Central memory CD8-positive, alpha-beta T cell (primary cell): ENCODE measurements around the gene FAM3B.

Source experiments
- ATAC-seq: fragments of 150-1000 bp; cut with Tn5 transposase; replicated peaks from 2 replicates; pipeline ENCODE4 v1.10.0; 2022; ENCODE audit warnings: mild to moderate bottlenecking, moderate FRiP score, moderate number of reproducible peaks; ENCODE audit not compliant: poor library complexity, severe bottlenecking; ENCODE audit errors: extremely low read depth
- DNase-seq, 2 donors: peaks; one replicate each; pipeline ENCODE4 v3.0.0; 2021; ENCODE audit warnings: low spot score in 2 of 2
- H3K27ac Mint-ChIP-seq: one replicate; pipeline ENCODE4 v1.8.0; 2022; ENCODE audit warnings: low read depth, mild to moderate bottlenecking, moderate library complexity, mixed read lengths
- H3K27me3 Mint-ChIP-seq: one replicate; pipeline ENCODE4 v1.8.0; 2022; ENCODE audit warnings: mixed read lengths
- H3K36me3 Mint-ChIP-seq: one replicate; pipeline ENCODE4 v1.8.0; 2022; ENCODE audit warnings: mild to moderate bottlenecking, moderate library complexity, mixed read lengths; ENCODE audit not compliant: insufficient read depth
- H3K4me1 Mint-ChIP-seq: one replicate; pipeline ENCODE4 v1.8.0; 2022; ENCODE audit warnings: mixed read lengths
- H3K4me3 Mint-ChIP-seq: one replicate; pipeline ENCODE4 v1.8.0; 2022; ENCODE audit warnings: mild to moderate bottlenecking, moderate library complexity, mixed read lengths
- H3K9me3 Mint-ChIP-seq: one replicate; pipeline ENCODE4 v1.8.0; 2022; ENCODE audit warnings: mixed read lengths

FAM3B gene

DNA sequence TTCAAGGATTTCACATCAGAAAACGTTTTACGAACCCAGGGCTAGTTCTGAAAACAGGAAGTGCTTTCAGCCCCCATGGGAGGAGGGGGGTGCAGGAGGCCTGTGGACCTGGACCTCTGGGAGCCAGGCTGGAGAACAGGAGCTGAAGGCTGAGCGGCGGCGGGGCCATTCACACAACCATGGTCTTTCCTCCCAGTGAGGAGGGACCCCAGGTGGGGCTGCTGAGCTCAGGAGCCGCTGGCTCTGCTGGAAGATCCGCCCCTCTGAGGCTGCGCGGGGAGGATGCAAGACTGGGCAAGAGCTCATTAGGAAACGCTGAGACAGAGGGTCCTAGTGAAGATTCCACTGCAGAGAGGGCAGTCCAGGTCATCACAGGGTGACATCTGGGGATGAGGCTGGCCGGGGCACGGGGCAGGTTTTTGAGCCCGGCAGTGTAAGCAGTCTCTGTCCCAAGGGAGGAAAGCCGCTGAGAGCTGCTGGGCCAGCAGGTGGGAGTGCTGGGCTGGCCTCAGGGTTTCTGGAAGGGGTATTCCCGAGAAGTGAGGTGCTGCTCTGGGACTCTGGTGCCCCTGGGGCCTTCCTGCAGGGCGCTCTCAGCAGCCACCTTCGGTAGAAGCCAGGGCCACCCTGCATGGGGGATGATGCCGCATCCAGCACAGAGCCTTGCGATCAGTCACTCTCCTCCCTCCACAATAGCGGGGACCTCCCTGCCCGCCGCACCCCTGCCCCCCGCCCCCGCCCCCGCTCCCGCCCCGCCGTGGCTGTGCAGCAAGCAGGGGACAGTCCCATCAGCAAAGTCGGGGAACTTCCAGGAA, 52.7 kb downstream of the FAM3B start:
- Mint-ChIP-seq H3K4me1 (peaks cover 57% of the 10 kb centered on the region), H3K27me3 (no peaks in the 10 kb centered on the region), H3K36me3 (peaks cover 19% of the 10 kb centered on the region), H3K27ac (peak overlapping the region; percentile 70), H3K4me3 (peak overlapping the region; percentile 83), H3K9me3 (no peaks in the 10 kb centered on the region)
- DNase-seq (no peak), ATAC-seq (peak; percentile 73)

DNA sequence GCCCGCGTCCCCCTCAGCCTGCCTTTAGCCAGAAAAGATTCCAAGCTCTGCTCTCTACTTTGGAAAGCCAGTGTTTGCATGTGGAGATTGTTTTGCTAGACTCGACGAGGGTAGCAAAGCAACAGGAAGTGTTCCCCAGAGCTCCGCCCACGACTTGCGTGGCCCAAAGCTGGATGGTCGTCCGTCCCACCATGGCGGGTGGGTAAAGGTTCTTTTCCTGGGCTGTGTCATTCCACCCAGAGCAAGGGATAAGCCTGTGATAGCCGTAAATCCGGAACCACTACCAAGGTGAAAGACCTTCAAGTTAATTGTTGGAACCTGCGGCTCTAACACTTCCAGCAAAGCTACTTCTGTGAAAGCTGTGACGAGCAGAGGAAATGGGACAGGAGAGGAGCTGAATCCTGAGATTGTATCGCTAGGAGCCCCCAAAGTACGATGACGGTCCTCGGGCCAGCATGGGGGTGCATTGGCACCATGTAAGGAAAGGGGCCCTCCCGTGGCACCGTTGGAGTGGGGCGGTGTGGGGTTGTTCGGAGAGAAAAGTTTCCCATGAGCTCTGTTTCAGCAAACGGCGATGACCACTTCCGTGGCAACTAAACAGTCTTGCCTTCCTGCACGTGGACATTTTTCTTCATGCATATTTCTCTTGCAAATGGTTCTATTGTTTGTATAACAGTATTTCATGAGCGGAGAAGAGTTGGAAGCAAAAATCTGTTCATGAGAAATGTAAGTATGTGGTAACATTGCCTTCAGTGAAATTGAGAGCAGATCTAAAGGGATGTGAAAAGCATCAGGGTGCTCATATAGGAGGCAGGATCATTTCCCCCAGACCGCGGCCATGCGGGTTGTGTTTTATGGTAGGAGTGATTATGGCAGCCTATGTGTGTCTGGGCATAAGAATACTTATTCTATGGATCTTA, 53.6 kb downstream of the FAM3B start:
- Mint-ChIP-seq H3K4me1 (peaks cover 57% of the 10 kb centered on the region), H3K27ac (peak overlapping the region; percentile 70), H3K36me3 (peaks cover 19% of the 10 kb centered on the region), H3K27me3 (no peaks in the 10 kb centered on the region), H3K9me3 (no peaks in the 10 kb centered on the region), H3K4me3 (peak overlapping the region; percentile 83)
- DNase-seq (no peak), ATAC-seq (peak; percentile 64)

DNA sequence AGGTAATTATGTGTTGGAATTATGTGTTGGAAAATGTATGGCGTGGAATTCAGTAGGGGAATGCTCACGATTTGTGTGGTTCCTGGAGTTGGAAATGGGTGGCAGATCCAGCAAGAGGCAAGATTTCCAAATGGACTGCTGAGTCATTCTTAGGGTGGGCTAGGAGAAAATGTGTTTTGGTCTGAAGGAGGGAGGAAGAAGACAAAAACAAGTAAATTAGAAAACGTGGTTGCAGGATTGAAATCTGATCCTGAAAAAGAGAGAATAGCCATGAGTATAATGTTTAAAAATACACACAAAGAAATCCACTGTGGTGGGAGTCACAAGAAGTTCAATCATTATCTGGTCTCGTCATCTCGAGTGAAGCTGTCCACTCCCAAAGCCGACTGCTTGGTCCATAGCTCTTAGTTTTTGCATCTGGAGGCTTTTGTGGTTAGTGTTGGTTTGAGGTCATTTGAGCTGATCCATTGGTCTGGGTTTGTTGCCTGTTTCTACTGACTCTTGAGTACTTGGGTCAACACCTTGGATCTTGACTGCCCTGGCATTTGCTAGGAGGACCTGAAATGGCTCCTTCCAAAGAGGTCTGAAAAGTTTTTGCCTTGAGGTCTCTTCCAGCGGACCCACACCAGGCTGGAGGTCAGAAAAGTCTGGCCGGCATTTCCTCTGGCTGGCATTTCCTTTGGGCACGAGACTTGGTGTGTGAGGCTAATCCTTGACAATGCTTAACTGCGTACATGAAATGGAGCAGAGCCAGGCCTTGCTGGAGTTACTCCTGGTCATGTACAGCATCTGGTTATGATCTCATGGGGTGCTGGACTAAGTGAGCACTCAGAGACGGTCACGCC, 54.5 kb downstream of the FAM3B start:
- Mint-ChIP-seq H3K4me1 (peaks cover 49% of the 10 kb centered on the region), H3K27me3 (no peaks in the 10 kb centered on the region), H3K36me3 (peaks cover 17% of the 10 kb centered on the region), H3K27ac (peak overlapping the region; percentile 70), H3K9me3 (no peaks in the 10 kb centered on the region), H3K4me3 (peak overlapping the region; percentile 83)
- ATAC-seq (no peak), DNase-seq (no peak)

DNA sequence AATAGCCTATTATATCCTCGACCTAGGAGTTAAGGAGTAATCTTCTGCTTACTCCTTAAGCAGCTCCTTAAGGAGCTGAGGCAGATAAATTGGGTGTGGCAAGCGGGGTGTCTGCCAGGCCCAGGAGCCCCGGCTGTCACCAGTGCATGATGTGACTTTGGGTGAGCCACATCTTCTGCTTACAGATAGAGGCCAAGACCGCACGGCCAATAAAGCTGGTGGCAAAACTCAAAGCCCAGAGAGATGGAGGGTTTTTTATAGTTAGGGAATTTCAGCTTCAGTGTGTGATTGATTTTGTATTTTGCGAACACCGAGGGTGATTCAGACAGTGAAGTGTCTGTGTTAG, 55.1 kb downstream of the FAM3B start:
- Mint-ChIP-seq H3K36me3 (peaks cover 19% of the 10 kb centered on the region), H3K4me1 (peaks cover 46% of the 10 kb centered on the region), H3K27me3 (no peaks in the 10 kb centered on the region), H3K4me3 (peak overlapping the region; percentile 83), H3K9me3 (no peaks in the 10 kb centered on the region), H3K27ac (no peak overlapping the region)
- ATAC-seq (no peak), DNase-seq (no peak)

DNA sequence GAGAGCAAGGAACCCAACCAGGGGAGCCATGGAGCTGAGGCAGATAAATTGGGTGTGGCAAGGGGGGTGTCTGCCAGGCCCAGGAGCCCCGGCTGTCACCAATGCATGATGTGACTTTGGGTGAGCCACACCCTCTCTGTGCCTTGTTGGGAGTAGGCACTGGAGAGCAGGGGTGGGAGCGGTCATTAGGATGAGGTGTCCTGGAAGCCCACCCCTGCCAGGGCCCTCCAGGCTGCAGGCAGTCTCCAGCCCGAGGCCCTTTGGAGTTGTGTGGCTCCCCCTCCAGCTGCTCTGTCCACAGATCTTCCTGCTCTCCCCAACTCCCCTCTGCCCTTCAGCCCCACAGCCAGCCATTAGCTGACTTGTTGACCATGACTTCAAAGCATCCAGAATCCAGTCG, 56.7 kb downstream of the FAM3B start:
- peaks cover 19% of the 10 kb centered on the region for H3K36me3 Mint-ChIP-seq
- H3K27me3 Mint-ChIP-seq = no peaks in the 10 kb centered on the region
- no peak for DNase-seq
- no peak overlapping the region for H3K27ac Mint-ChIP-seq
- H3K4me3 Mint-ChIP-seq = no peak overlapping the region
- no peaks in the 10 kb centered on the region for H3K9me3 Mint-ChIP-seq
- peaks cover 43% of the 10 kb centered on the region for H3K4me1 Mint-ChIP-seq
- ATAC-seq = no peak

DNA sequence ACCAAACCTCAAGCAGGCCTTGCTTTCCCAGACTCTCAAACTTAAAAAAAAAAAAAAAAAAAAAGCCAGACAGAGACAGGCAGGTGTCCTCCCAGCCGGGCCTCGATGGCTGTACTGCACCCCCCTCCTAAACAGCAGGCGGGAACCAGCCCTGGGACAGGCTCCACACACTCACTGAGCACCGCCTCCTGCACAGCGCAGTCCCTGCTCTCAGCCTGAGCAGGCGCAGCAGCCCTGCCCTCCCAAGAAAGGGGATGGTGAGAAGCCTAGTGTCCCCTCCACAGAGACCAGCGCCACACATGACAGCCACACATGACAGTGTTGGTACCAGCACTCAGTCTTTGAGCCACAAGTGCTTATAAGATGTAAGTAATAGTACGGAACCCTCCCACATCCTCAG, 57.2 kb downstream of the FAM3B start:
- H3K4me1 Mint-ChIP-seq = peaks cover 39% of the 10 kb centered on the region
- H3K36me3 Mint-ChIP-seq = peaks cover 18% of the 10 kb centered on the region
- H3K4me3 Mint-ChIP-seq = no peak overlapping the region

DNA sequence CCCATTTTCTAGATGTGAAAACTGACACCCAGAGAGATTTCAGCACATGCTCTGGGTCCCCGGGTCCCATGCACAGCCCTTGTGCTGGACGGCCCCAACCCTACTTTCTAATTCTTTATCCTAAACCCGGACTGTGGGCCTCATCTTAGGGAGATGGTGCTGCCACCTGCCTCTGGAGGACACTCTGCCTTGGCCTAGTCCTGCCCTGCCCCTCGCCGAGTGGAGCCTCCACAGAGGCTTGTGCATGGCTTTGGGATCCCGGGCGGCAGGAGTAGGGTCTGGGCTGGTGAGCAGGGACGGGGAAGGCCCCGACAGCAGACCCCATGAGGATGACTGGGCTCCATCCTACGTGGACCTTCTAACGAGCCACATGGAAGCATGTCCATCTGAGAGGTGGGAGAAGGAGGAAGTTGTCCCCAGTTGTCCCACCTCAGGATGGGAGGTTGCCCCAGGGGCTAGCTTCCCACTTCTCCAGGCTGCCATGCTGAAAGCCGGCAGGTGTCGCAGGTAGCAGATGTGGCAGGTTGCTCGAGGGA, 57.6 kb downstream of the FAM3B start:
- H3K27me3 Mint-ChIP-seq = no peaks in the 10 kb centered on the region
- H3K36me3 Mint-ChIP-seq = peaks cover 18% of the 10 kb centered on the region
- H3K27ac Mint-ChIP-seq = no peak overlapping the region
- H3K9me3 Mint-ChIP-seq = no peaks in the 10 kb centered on the region
- peaks cover 35% of the 10 kb centered on the region for H3K4me1 Mint-ChIP-seq
- ATAC-seq (no peak), DNase-seq (no peak)
- H3K4me3 Mint-ChIP-seq = no peak overlapping the region

More for the DNA sequence above, 57.2 kb downstream of the FAM3B start:
- DNase-seq (no peak), ATAC-seq (no peak)
- Mint-ChIP-seq H3K27ac (no peak overlapping the region), H3K27me3 (no peaks in the 10 kb centered on the region), H3K9me3 (no peaks in the 10 kb centered on the region)

DNA sequence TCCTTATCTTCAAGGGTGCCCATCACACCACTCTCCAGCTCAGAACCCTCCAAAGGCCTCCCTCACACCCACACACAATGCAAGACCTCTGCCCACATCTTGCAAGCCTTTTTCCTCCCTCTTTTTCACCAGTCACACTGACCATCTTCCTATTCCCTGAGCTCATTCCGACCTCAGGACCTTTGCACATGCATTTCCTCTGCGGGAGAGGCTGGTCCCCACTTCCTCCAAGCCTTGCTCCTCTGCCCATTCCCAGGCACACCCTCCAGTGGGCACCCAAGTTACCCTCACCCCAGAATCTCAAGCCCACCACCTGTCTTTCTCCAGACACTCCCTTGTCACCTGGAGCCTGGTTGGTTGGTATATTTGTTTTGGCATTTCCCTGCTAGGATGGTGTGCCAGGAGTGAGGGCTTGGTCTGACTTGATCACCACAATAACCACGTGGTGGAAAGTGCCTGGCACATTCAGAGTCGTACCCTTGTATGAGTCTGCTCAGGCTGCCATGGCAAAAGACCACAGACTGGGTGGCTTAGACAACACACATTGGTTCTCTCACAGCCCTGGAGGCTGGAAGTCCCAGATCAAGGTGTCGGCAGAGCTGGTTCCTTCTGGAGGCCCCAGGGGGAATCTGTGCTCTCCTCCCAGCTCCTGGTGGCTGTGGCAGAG, 58.4 kb downstream of the FAM3B start:
- H3K36me3 Mint-ChIP-seq = peaks cover 15% of the 10 kb centered on the region
- H3K27me3 Mint-ChIP-seq = no peaks in the 10 kb centered on the region
- DNase-seq (no peak), ATAC-seq (no peak)
- no peaks in the 10 kb centered on the region for H3K9me3 Mint-ChIP-seq
- no peak overlapping the region for H3K4me3 Mint-ChIP-seq
- H3K27ac Mint-ChIP-seq = peak overlapping the region; percentile 17
- peaks cover 30% of the 10 kb centered on the region for H3K4me1 Mint-ChIP-seq

DNA sequence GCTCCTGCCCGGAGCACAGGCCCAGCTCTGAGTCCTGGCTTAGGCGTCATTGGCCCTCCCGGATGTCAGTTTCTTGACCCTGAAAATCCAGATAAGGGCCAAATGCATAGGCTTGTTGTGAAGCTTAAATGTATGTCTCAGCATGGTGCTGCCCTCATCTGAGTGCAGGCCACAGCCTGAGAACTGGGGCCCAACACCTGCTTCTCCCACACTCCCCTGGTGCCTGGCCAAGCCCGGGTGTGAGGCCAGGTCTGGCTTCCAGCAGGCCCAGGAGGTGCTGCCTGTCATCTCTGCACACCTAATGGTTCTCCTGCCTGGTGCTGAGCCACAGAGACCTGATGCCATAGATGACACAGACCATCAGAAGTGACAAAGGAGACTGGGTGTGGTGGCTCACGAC, 59.3 kb downstream of the FAM3B start:
- Mint-ChIP-seq H3K36me3 (peaks cover 10% of the 10 kb centered on the region), H3K27ac (no peak overlapping the region), H3K4me1 (peaks cover 22% of the 10 kb centered on the region), H3K27me3 (no peaks in the 10 kb centered on the region), H3K4me3 (no peak overlapping the region), H3K9me3 (no peaks in the 10 kb centered on the region)
- ATAC-seq (no peak), DNase-seq (no peak)

DNA sequence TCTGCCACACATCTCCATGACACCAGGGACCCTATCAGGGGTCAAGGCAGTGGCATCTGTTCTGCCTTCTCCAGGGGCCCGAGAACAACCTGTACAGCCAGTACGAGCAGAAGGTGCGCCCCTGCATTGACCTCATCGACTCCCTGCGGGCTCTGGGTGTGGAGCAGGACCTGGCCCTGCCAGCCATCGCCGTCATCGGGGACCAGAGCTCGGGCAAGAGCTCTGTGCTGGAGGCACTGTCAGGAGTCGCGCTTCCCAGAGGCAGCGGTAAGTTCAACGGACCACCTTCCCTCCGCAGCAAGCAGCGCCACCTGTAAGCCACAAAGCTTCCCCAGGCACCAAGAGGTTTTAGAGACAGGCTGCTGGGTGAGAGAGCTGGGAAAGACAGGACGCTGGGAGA, 61.1 kb downstream of the FAM3B start:
- no peaks in the 10 kb centered on the region for H3K27me3 Mint-ChIP-seq
- ATAC-seq = no peak

DNA sequence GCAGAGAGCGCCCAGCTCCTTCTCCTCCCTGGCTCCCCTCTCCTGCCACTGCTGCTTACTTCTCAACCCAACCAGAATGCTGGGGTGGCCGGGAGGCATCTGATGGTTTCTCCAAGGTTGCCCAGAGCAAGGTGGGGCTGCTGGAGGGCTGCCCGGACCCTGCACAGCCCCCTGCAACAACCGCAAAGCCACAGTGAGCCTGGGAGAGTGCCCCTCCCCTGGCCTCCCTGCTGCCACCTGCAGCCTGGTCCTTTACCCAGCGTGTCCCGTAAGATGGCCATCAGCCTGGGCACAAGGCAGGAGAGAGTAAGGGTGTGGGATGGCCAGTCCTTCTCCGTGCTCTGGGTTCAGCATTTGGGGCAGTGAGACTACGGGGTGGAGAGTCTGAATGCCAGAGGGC, 62.2 kb downstream of the FAM3B start:
- Mint-ChIP-seq H3K4me1 (peaks cover 18% of the 10 kb centered on the region), H3K27me3 (no peaks in the 10 kb centered on the region), H3K36me3 (peaks cover 21% of the 10 kb centered on the region), H3K27ac (no peak overlapping the region), H3K4me3 (no peak overlapping the region), H3K9me3 (no peaks in the 10 kb centered on the region)
- ATAC-seq (no peak), DNase-seq (no peak)

More for the DNA sequence above, 61.1 kb downstream of the FAM3B start:
- peaks cover 18% of the 10 kb centered on the region for H3K36me3 Mint-ChIP-seq
- DNase-seq = no peak
- no peaks in the 10 kb centered on the region for H3K9me3 Mint-ChIP-seq
- H3K4me3 Mint-ChIP-seq = no peak overlapping the region
- peaks cover 18% of the 10 kb centered on the region for H3K4me1 Mint-ChIP-seq
- no peak overlapping the region for H3K27ac Mint-ChIP-seq

DNA sequence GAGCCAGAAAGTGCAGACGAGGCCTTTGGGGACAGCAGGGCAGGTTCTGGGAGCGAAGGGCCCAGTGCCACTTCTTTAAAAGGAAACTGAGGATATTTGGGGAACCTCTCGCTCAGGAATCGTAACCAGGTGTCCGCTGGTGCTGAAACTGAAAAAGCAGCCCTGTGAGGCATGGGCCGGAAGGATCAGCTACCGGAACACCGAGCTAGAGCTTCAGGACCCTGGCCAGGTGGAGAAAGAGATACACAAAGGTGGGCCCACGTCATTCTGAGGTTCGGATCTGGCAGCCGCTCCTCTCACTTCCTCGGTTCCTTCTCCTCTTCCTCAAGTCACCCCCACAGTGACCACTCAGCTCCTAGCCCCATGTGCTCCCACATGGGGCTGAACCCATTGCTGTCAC, 63.3 kb downstream of the FAM3B start:
- Mint-ChIP-seq H3K27me3 (no peaks in the 10 kb centered on the region), H3K4me1 (peaks cover 14% of the 10 kb centered on the region), H3K4me3 (no peak overlapping the region), H3K36me3 (peaks cover 23% of the 10 kb centered on the region), H3K9me3 (no peaks in the 10 kb centered on the region), H3K27ac (peak overlapping the region; percentile 47)
- ATAC-seq (no peak), DNase-seq (no peak)
